NOMO-1 treated with dmso at 0.1 percent for 144 hours (cell line): ENCODE measurements around the gene BARHL1.

Source experiments
- DNase-seq: peaks from one replicate; lab custom pipeline; 2025; ENCODE audit not compliant: unreplicated experiment; lab: John Stamatoyannopoulos, UW

The BARHL1 gene

GRCh38 chr9:132610661-132611060, 28.3 kb downstream of the BARHL1 start:
- DNase-seq = no peak

GRCh38 chr9:132614324-132614723, 31.9 kb downstream of the BARHL1 start:
- no peak for DNase-seq

- DNase-seq = no peak
Observed at GRCh38 chr9:132615774-132616173, 33.4 kb downstream of the BARHL1 start.

GRCh38 chr9:132616725-132617124, 34.3 kb downstream of the BARHL1 start:
- DNase-seq = no peak

GRCh38 chr9:132622159-132622558, 39.8 kb downstream of the BARHL1 start:
- DNase-seq = no peak

- no peak for DNase-seq
Observed at GRCh38 chr9:132626285-132626684, 43.9 kb downstream of the BARHL1 start.

- DNase-seq = no peak
Observed at GRCh38 chr9:132627106-132627505, 44.7 kb downstream of the BARHL1 start.

GRCh38 chr9:132627594-132627993, 45.2 kb downstream of the BARHL1 start:
- no peak for DNase-seq

- DNase-seq = no peak
Observed at GRCh38 chr9:132628746-132629145, 46.3 kb downstream of the BARHL1 start.

GRCh38 chr9:132630116-132630515, 47.7 kb downstream of the BARHL1 start:
- DNase-seq = no peak

- no peak for DNase-seq
Observed at GRCh38 chr9:132630811-132631210, 48.4 kb downstream of the BARHL1 start.

- DNase-seq = no peak
Observed at GRCh38 chr9:132631280-132631679, 48.9 kb downstream of the BARHL1 start.

GRCh38 chr9:132631685-132632084, 49.3 kb downstream of the BARHL1 start:
- DNase-seq = no peak

- DNase-seq = no peak
Observed at GRCh38 chr9:132632413-132633129, 50.2 kb downstream of the BARHL1 start.

- DNase-seq = no peak
Observed at GRCh38 chr9:132634327-132634726, 51.9 kb downstream of the BARHL1 start.

GRCh38 chr9:132637351-132637750, 54.9 kb downstream of the BARHL1 start:
- DNase-seq = no peak

GRCh38 chr9:132637801-132638200, 55.4 kb downstream of the BARHL1 start:
- no peak for DNase-seq

- DNase-seq = no peak
Observed at GRCh38 chr9:132638240-132638639, 55.8 kb downstream of the BARHL1 start.

- no peak for DNase-seq
Observed at GRCh38 chr9:132639322-132639721, 56.9 kb downstream of the BARHL1 start.
